CD4-positive, alpha-beta T cell (primary cell): ENCODE data around the gene SDC1. TPM values are rescaled to one million over a fixed set of nuclear protein-coding genes. Genes with fewer than 3 reads are reported as not detected.

Experiments used
- ATAC-seq: fragments of 200-7000 bp; cut with Tn5 transposase; one replicate; pipeline ENCODE4 v1.10.0; 2022; ENCODE audit warnings: mild to moderate bottlenecking; ENCODE audit not compliant: poor library complexity
- CTCF ChIA-PET: fragments of 350-600 bp; sonication (Branson Sonifier 250); formaldehyde crosslinking; loops from one replicate; lab custom pipeline; 2021; ENCODE audit warnings: antibody characterized with exemption, inconsistent platforms; lab: Charles Lee
- POLR2A ChIA-PET: fragments of 350-600 bp; sonication (Branson Sonifier 250); formaldehyde crosslinking; loops from one replicate; lab custom pipeline; 2021; ENCODE audit warnings: antibody characterized with exemption, inconsistent platforms; lab: Charles Lee
- DNase-seq, 14 experiments: peaks; one replicate each; pipeline ENCODE4 v3.0.0-alpha.2; 2013 to 2020; ENCODE audit warnings: mixed read lengths in 2 of 14
- H3K27ac ChIP-seq, 2 donors: one replicate each; pipeline versions ENCODE4 v1.5.1 to v1.7.0; 2013; ENCODE audit warnings: low read length in 2 of 2, low read depth in 1 of 2, mild to moderate bottlenecking in 1 of 2
- H3K27me3 ChIP-seq, 2 experiments: 1 replicate in 1 of 2; 2 replicates in 1 of 2; pipeline versions ENCODE4 v1.6.1 to v1.7.0; 2013; ENCODE audit warnings: low read length in 2 of 2, control low read depth in 1 of 2, mild to moderate bottlenecking in 1 of 2, moderate library complexity in 1 of 2; ENCODE audit not compliant: insufficient read depth in 2 of 2, control insufficient read depth in 1 of 2
- H3K36me3 ChIP-seq: one replicate; pipeline ENCODE4 v1.6.1; 2013; ENCODE audit warnings: low read length, control low read depth; ENCODE audit not compliant: insufficient read depth
- H3K4me1 ChIP-seq: one replicate; pipeline ENCODE4 v1.6.1; 2013; ENCODE audit warnings: low read length, control low read depth; ENCODE audit not compliant: insufficient read depth
- H3K4me3 ChIP-seq: one replicate; pipeline ENCODE4 v1.5.1; 2013; ENCODE audit warnings: mild to moderate bottlenecking, low read length, moderate library complexity
- H3K9me3 ChIP-seq, 2 experiments: 1 replicate in 1 of 2; 2 replicates in 1 of 2; pipeline versions ENCODE4 v1.6.1 to v1.7.0; 2013; ENCODE audit warnings: low read length in 2 of 2, mild to moderate bottlenecking in 2 of 2, control low read depth in 1 of 2, moderate library complexity in 1 of 2; ENCODE audit not compliant: control insufficient read depth in 1 of 2, insufficient read depth in 1 of 2
- H3K27ac Mint-ChIP-seq: one replicate; pipeline ENCODE4 v1.8.0; 2020; ENCODE audit warnings: mixed read lengths
- H3K27me3 Mint-ChIP-seq: one replicate; pipeline ENCODE4 v1.8.0; 2021; ENCODE audit warnings: mixed read lengths
- H3K36me3 Mint-ChIP-seq: one replicate; pipeline ENCODE4 v1.8.0; 2021; ENCODE audit warnings: low read depth, mixed read lengths
- H3K4me1 Mint-ChIP-seq: one replicate; pipeline ENCODE4 v1.8.0; 2021; ENCODE audit warnings: low read depth, mixed read lengths
- H3K4me3 Mint-ChIP-seq: one replicate; pipeline ENCODE4 v1.8.0; 2020; ENCODE audit warnings: mild to moderate bottlenecking, mixed read lengths
- H3K9me3 Mint-ChIP-seq: one replicate; pipeline ENCODE4 v1.8.0; 2020; ENCODE audit warnings: mixed read lengths
- intact Hi-C, 2 experiments: fragments of 100-400 bp; cut with DNase I in 1 of 2; cut with micrococcal nuclease in 1 of 2; formaldehyde crosslinking; loops; one replicate each; pipeline versions ENCODE4 v1.15.1 to v1.9.0; 2023 to 2025; cut with DNase I, micrococcal nuclease
- total RNA-seq, 174 experiments: library from RNA in 2 of 174; stranded (reverse) in 2 of 174; gene quantifications; one replicate each; pipeline ENCODE4 v1.2.3 and lab custom pipeline; 2021 to 2026
- TF ChIP-seq, protein P1 (sequence below): fragments of 200-600 bp; IDR thresholded peaks from one replicate; pipeline ENCODE4 v1.8.0; 2022; ENCODE audit warnings: antibody characterized with exemption, mild to moderate bottlenecking

Gene SDC1
- total RNA-seq, 2 experiments from 2014 or later = not detected

DNA sequence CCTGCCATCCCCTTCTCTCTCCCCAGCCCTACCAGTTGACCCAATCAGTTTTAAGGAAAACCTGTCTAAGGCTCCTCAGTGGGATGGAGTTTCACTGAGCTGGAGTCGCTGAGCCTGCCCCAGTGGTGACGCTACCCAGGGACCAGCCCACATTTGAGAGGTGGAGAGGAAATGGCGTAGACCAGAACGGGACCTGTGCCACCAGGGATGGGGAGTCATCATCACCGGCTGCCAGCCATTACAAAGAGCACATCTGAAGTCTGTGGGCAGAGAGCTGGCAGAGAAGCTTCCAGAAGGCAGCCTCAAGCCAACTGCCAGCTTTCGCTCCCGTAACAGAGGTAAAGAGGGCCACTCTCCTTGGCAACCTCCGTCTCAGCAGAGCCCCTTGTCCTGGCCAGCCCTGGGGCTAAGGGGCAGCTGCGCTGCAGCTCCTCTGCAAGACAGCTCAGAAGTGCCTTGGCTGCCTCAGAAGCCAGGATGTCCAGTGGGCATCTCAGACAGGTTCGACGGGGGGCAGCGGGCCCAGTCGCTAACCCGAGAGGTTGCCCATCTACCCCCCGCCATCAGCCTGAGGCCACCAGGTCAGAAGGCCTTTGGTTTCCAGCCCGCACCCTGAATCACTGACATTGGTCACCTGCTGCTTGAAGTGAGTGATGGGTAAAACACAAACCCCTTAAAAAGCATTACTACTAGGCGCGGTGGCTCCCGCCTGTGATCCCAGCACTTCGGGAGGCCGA is 15.4 kb downstream of the SDC1 start:
- TF ChIP-seq, protein P1, sequence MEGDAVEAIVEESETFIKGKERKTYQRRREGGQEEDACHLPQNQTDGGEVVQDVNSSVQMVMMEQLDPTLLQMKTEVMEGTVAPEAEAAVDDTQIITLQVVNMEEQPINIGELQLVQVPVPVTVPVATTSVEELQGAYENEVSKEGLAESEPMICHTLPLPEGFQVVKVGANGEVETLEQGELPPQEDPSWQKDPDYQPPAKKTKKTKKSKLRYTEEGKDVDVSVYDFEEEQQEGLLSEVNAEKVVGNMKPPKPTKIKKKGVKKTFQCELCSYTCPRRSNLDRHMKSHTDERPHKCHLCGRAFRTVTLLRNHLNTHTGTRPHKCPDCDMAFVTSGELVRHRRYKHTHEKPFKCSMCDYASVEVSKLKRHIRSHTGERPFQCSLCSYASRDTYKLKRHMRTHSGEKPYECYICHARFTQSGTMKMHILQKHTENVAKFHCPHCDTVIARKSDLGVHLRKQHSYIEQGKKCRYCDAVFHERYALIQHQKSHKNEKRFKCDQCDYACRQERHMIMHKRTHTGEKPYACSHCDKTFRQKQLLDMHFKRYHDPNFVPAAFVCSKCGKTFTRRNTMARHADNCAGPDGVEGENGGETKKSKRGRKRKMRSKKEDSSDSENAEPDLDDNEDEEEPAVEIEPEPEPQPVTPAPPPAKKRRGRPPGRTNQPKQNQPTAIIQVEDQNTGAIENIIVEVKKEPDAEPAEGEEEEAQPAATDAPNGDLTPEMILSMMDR = no peak
- Mint-ChIP-seq H3K36me3 (no peaks in the 10 kb centered on the region), H3K4me3 (no peak overlapping the region), H3K27me3 (no peaks in the 10 kb centered on the region), H3K4me1 (no peaks in the 10 kb centered on the region), H3K9me3 (no peaks in the 10 kb centered on the region), H3K27ac (no peak overlapping the region)
- POLR2A ChIA-PET = no interaction called here
- Histone ChIP-seq H3K4me1 (no peaks in the 10 kb centered on the region), H3K9me3 (peaks cover 0 to 3% of the 10 kb centered on the region in 2 experiments), H3K27me3 (no peaks in the 10 kb centered on the region), H3K36me3 (no peaks in the 10 kb centered on the region), H3K4me3 (no peak overlapping the region), H3K27ac (no peak overlapping the region)
- CTCF ChIA-PET = no interaction called here
- ATAC-seq (no peak), DNase-seq (no peak)
- intact Hi-C loops = no loop called here

DNA sequence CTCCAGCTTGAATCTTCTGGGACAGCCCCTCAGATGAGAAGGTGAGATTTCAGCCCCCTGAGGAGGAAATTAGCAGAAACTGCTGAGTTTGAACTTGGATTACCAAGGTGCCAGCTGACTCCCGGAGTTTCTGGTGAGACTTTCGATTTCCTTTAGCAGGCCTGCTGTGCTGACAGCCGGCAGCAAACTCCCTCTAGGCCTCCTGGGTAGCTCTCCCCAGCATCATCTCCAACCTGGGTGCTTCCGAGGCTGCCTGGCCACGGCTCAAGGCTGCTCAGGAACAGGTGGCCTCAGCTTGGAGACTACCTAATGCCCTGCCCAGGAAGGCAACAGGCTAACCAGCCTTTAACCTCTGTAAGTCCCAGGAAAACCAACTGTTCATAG is 16.5 kb downstream of the SDC1 start:
- CTCF ChIA-PET = no interaction called here
- intact Hi-C loops = no loop called here
- no peaks in the 10 kb centered on the region for H3K4me1 ChIP-seq
- TF ChIP-seq, protein P1 = no peak
- H3K27ac ChIP-seq = no peak overlapping the region
- H3K27me3 ChIP-seq = no peaks in the 10 kb centered on the region
- H3K9me3 Mint-ChIP-seq = no peaks in the 10 kb centered on the region
- H3K27ac Mint-ChIP-seq = no peak overlapping the region
- ATAC-seq = no peak
- no peaks in the 10 kb centered on the region for H3K36me3 ChIP-seq
- no peak overlapping the region for H3K4me3 Mint-ChIP-seq
- POLR2A ChIA-PET = no interaction called here
- H3K9me3 ChIP-seq = peaks cover 0 to 3% of the 10 kb centered on the region in 2 experiments
- H3K36me3 Mint-ChIP-seq = no peaks in the 10 kb centered on the region
- no peak for DNase-seq
- no peak overlapping the region for H3K4me3 ChIP-seq
- H3K27me3 Mint-ChIP-seq = no peaks in the 10 kb centered on the region
- H3K4me1 Mint-ChIP-seq = no peaks in the 10 kb centered on the region

DNA sequence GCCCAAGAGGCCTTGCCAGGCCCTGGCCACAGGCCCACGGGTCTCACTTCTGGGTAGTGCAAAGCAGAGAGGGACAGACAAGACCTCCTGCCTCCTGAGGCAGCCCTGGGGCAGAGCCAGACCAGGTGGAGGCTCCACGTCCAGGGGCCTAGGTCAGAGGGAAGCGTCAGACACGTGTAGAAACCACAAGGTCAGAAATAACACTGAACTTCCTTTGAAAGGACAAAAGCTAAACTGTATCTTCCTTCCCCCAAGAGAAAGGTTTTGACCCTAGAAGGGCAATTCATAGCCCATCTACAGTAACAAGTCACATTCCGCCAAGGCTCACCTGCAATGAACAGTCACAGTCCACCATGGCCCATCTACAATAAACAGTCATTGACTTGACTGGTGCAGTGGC is 17.9 kb downstream of the SDC1 start:
- no peak overlapping the region for H3K27ac ChIP-seq
- DNase-seq = no peak
- H3K27me3 Mint-ChIP-seq = no peaks in the 10 kb centered on the region
- H3K9me3 Mint-ChIP-seq = no peaks in the 10 kb centered on the region
- TF ChIP-seq, protein P1 = no peak
- H3K4me3 ChIP-seq = no peak overlapping the region
- no peaks in the 10 kb centered on the region for H3K27me3 ChIP-seq
- H3K4me1 ChIP-seq = no peaks in the 10 kb centered on the region
- no peaks in the 10 kb centered on the region for H3K4me1 Mint-ChIP-seq
- intact Hi-C loops = no loop called here
- no peaks in the 10 kb centered on the region for H3K36me3 ChIP-seq
- H3K9me3 ChIP-seq = no peaks in the 10 kb centered on the region
- ChIA-PET POLR2A (no interaction called here), CTCF (no interaction called here)
- no peak for ATAC-seq
- H3K27ac Mint-ChIP-seq = no peak overlapping the region
- H3K36me3 Mint-ChIP-seq = no peaks in the 10 kb centered on the region
- no peak overlapping the region for H3K4me3 Mint-ChIP-seq
